Right lobe of liver (tissue), 4 donors: ENCODE measurements around the gene ZCCHC24.

Experiments
- CTCF ChIP-seq, 4 donors: fragments of 200-600 bp in 3 of 4; fragments of 450-650 bp in 1 of 4; IDR thresholded peaks; one replicate each; pipeline versions ENCODE4 v1.5.1 to v1.8.0; 2016 to 2022; ENCODE audit warnings: antibody characterized with exemption in 4 of 4, mild to moderate bottlenecking in 2 of 4
- POLR2A ChIP-seq: fragments of 450-650 bp; IDR thresholded peaks from one replicate; pipeline ENCODE4 v1.6.1; 2017; ENCODE audit warnings: antibody characterized with exemption, mild to moderate bottlenecking
- donor health status: DM: no; HTN: no; CAD: no.
- donor health status: DM: no; HTN: no; CAD: no.
- donor health status: DM: no; HTN: yes; CAD: no.

- TF ChIP-seq CTCF (IDR thresholded peaks at IDR 0.05) = no peak
- TF ChIP-seq POLR2A = no peak
Measured at GRCh38 chr10:79404231-79404609, 41.2 kb downstream of the ZCCHC24 start.
